HepG2 (cell line): ENCODE measurements around the gene RPGRIP1. TPM values are rescaled to one million over a fixed set of nuclear protein-coding genes. Genes with fewer than 3 reads are reported as not detected.
"Not testable (repeated sequence)": the region's sequence is repeated elsewhere in the genome, so short reads cannot be mapped to it uniquely, and the experiment has no call there.

Experiments used
- ATAC-seq: fragments of 200-7000 bp; cut with Tn5 transposase; 3 replicates; pipeline ENCODE4 v1.9.1; 2020; ENCODE audit warnings: mild to moderate bottlenecking, moderate library complexity
- BruUV-seq: library from RNA; stranded (reverse); fragments of 400-500 nt; replicated peaks from 2 replicates; lab custom pipeline; 2021; lab: Mats Ljungman, UMichigan
- CTCF ChIA-PET: fragments of 300-600 bp; formaldehyde crosslinking; extraction: SDS; loops from one replicate; lab custom pipeline; 2021; ENCODE audit warnings: low total read pairs, inconsistent platforms, low intra/inter-chr PET ratio; lab: Yijun Ruan, JAX
- POLR2A ChIA-PET: fragments of 350-600 bp; sonication (Branson Sonifier 250); formaldehyde crosslinking; loops from one replicate; lab custom pipeline; 2020; ENCODE audit warnings: antibody characterized with exemption, inconsistent platforms; lab: Yijun Ruan, JAX
- DNase-seq: peaks from one replicate; pipeline ENCODE4 v3.0.0-alpha.2; 2015; ENCODE audit warnings: low spot score
- FAIRE-seq: peaks from 3 replicates; lab custom pipeline; 2011; peaks lifted over from hg19 to GRCh38; lab: Jason Lieb, UNC
- H2AFZ ChIP-seq: one replicate; pipeline ENCODE4 v1.6.1; 2011; ENCODE audit warnings: low read length, inconsistent platforms
- H3K27ac ChIP-seq: fragments of 300-600 bp; 3 replicates; pipeline ENCODE4 v1.8.0; 2011; ENCODE audit warnings: mixed run types, mild to moderate bottlenecking, mixed read lengths, low read length, inconsistent platforms; ENCODE audit not compliant: insufficient read depth; ENCODE audit errors: extremely low read length
- H3K27me3 ChIP-seq, 2 experiments: fragments of 200-600 bp in 1 of 2; 2 replicates in 1 of 2; 3 replicates in 1 of 2; pipeline versions ENCODE4 v1.6.0 to v1.8.0; 2011; ENCODE audit warnings: low read length in 2 of 2, mild to moderate bottlenecking in 2 of 2, moderate library complexity in 2 of 2, inconsistent platforms in 1 of 2; ENCODE audit not compliant: insufficient read depth in 2 of 2, control insufficient read depth in 1 of 2
- H3K36me3 ChIP-seq, 2 experiments: fragments of 200-600 bp in 1 of 2; replicated peaks in 1 of 2; 2 replicates in 1 of 2; 3 replicates in 1 of 2; pipeline versions ENCODE4 v1.5.1 to v1.8.0; 2011; ENCODE audit warnings: low read length in 2 of 2, inconsistent platforms in 1 of 2; ENCODE audit not compliant: insufficient read depth in 2 of 2, control insufficient read depth in 1 of 2
- H3K4me1 ChIP-seq: 2 replicates; pipeline ENCODE4 v1.5.1; 2012; ENCODE audit warnings: low read length, inconsistent platforms; ENCODE audit not compliant: insufficient read depth
- H3K4me2 ChIP-seq: 2 replicates; pipeline ENCODE4 v1.6.0; 2011; ENCODE audit warnings: low read depth, low read length, inconsistent platforms
- H3K4me3 ChIP-seq, 3 experiments: fragments of 200-600 bp in 1 of 3; sonication (generic), shearing (Covaris generic) in 1 of 3; replicated peaks in 1 of 3; 2 replicates each; pipeline ENCODE4 v1.5.1; 2011 to 2016; ENCODE audit warnings: low read length in 3 of 3, inconsistent platforms in 2 of 3, low read depth in 2 of 3, mild to moderate bottlenecking in 2 of 3, control low read depth in 1 of 3, mixed read lengths in 1 of 3; ENCODE audit not compliant: insufficient read depth in 1 of 3
- H3K79me2 ChIP-seq: one replicate; pipeline ENCODE4 v1.6.1; 2011; ENCODE audit warnings: low read length, inconsistent platforms; ENCODE audit not compliant: insufficient read depth
- H3K9ac ChIP-seq: 2 replicates; pipeline ENCODE4 v1.6.0; 2011; ENCODE audit warnings: mild to moderate bottlenecking, low read depth, low read length, inconsistent platforms; ENCODE audit not compliant: insufficient read depth
- H3K9me3 ChIP-seq: 2 replicates; pipeline ENCODE4 v1.5.1; 2012; ENCODE audit warnings: mild to moderate bottlenecking, low read length
- H4K20me1 ChIP-seq: 2 replicates; pipeline ENCODE4 v1.6.0; 2011; ENCODE audit warnings: inconsistent platforms, mild to moderate bottlenecking, low read length, moderate library complexity; ENCODE audit not compliant: insufficient read depth
- ARNT ChIP-seq: fragments of 450-650 bp; IDR thresholded peaks from 2 replicates; pipeline ENCODE4 v1.6.1; 2017
- CHD2 ChIP-seq: IDR thresholded peaks from 2 replicates; pipeline ENCODE4 v1.6.1; 2011; ENCODE audit warnings: low read depth, low read length, improper control_type of control experiment
- LCORL ChIP-seq, 2 experiments: fragments of 450-650 bp in 1 of 2; sonication (generic) in 1 of 2; formaldehyde crosslinking in 1 of 2; IDR thresholded peaks; 2 replicates each; pipeline versions ENCODE4 v1.5.0 to v1.6.1; 2017 to 2020; ENCODE audit warnings: antibody characterized with exemption in 1 of 2, missing genetic modification reagents in 1 of 2
- POLR2A ChIP-seq, 2 experiments: IDR thresholded peaks; 2 replicates each; pipeline ENCODE4 v1.6.1; 2011; ENCODE audit warnings: low read depth in 2 of 2, low read length in 2 of 2, mild to moderate bottlenecking in 1 of 2, moderate library complexity in 1 of 2; ENCODE audit not compliant: insufficient read depth in 1 of 2
- POLR2AphosphoS5 ChIP-seq: IDR thresholded peaks from 2 replicates; pipeline ENCODE4 v1.6.1; 2012; ENCODE audit warnings: low read depth, low read length
- TGIF2 ChIP-seq: IDR thresholded peaks from 2 replicates; pipeline ENCODE4 v1.6.1; 2016; ENCODE audit warnings: control low read depth, missing compliant biosample characterization
- U2AF2 ChIP-seq: fragments of 200-400 bp; formaldehyde crosslinking; IDR thresholded peaks from 2 replicates; pipeline ENCODE4 v1.6.1; 2017; ENCODE audit warnings: low read depth, mild to moderate bottlenecking, low read length
- ZNF101 ChIP-seq: sonication (generic); formaldehyde crosslinking; IDR thresholded peaks from 2 replicates; pipeline ENCODE4 v1.4.0; 2020; ENCODE audit warnings: mild to moderate bottlenecking, low read depth, missing genetic modification reagents, borderline replicate concordance
- ZNF362 ChIP-seq: sonication (generic); formaldehyde crosslinking; IDR thresholded peaks from 2 replicates; pipeline ENCODE4 v1.4.0; 2020; ENCODE audit warnings: missing genetic modification reagents, mild to moderate bottlenecking, borderline replicate concordance
- ZSCAN30 ChIP-seq: sonication (generic); formaldehyde crosslinking; IDR thresholded peaks from 2 replicates; pipeline ENCODE4 v1.5.0; 2020; ENCODE audit warnings: mild to moderate bottlenecking, missing genetic modification reagents
- ZXDC ChIP-seq: sonication (generic); formaldehyde crosslinking; IDR thresholded peaks from 2 replicates; pipeline ENCODE4 v1.5.0; 2020; ENCODE audit warnings: mild to moderate bottlenecking, missing genetic modification reagents
- WGBS: methylation state at CpG from one replicate; pipeline ENCODE4 v1.1.6; 2017; ENCODE audit warnings: low lambda C conversion rate; 5-methylcytosine and 5-hydroxymethylcytosine counted together
- in situ Hi-C: cut with HindIII; loops from 2 replicates; pipeline ENCODE4 v1.10.0; 2017; ENCODE audit warnings: low pct_unique_long_range_greater_than_20kb; ENCODE audit not compliant: extremely low pct_ligation_motif_present
- intact Hi-C: fragments of 100-400 bp; cut with micrococcal nuclease; formaldehyde crosslinking; loops from one replicate; pipeline ENCODE4 v1.10.0; 2022; ENCODE audit not compliant: unreplicated experiment
- polyA plus RNA-seq, 8 experiments: library from polyadenylated mRNA; depleted of rRNA in 3 of 8; stranded (reverse) in 7 of 8; unstranded in 1 of 8; fragments of >200 nt; fragmentation: Illumina TruSeq in 4 of 8; extraction: Trizol in 4 of 8; gene quantifications; 2 replicates each; pipeline versions ENCODE4 v1.2.1 to v1.2.3, GENCODE V29; 2011 to 2016; ENCODE audit warnings: low read depth in 4 of 8, missing spikeins in 1 of 8, mixed read lengths in 1 of 8; ENCODE audit not compliant: insufficient read depth in 1 of 8
- total RNA-seq, 5 experiments: library from RNA; depleted of rRNA; stranded (reverse); fragments of >200 nt; fragmentation: Illumina TruSeq; extraction: Trizol; gene quantifications; 2 replicates each; pipeline ENCODE4 v1.2.3, GENCODE V29; 2016; ENCODE audit warnings: low read depth in 1 of 5
- TF ChIP-seq, protein P1 (sequence below): sonication (generic); formaldehyde crosslinking; IDR thresholded peaks from 2 replicates; pipeline ENCODE4 v1.5.1; 2020; ENCODE audit warnings: missing genetic modification reagents, mild to moderate bottlenecking, borderline replicate concordance

The RPGRIP1 gene
- total and polyA plus RNA-seq, 2 of the 13 experiments (the other 11 are each of a cell fraction or from before 2014, with no cell fraction given) = 0.13 to 1.1 TPM

DNA sequence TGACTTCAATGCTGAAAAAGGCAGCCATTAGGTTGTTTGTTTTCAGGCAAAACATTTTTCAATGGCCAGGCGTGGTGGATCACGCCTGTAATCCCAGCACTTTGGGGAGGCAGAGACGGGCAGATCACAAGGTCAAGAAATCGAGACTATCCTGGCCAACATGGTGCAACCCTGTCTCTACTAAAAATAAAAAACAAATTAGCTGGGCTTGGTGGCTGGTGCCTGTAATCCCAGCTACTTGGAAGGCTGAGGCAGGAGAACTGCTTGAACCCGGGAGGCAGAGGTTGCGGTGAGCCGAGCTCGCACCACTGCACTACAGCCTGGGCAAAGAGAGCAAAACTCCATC, 23.8 kb upstream of the RPGRIP1 start:
- H3K27ac ChIP-seq, in situ Hi-C loops, FAIRE-seq, H3K4me3 ChIP-seq, DNase-seq, CTCF ChIA-PET, H3K9me3 ChIP-seq, H3K27me3 ChIP-seq, H3K9ac ChIP-seq, H2AFZ ChIP-seq: not testable (repeated sequence)
- Histone ChIP-seq H3K36me3 (peaks cover 27 to 88% of the 10 kb centered on the region in 2 experiments), H3K79me2 (peaks cover 98% of the 10 kb centered on the region)
- WGBS = 97% methylated on average over 8 of the region's 8 CpGs
- peak in 1 of 2 experiments; percentile 48; a peak in 2 of 4 replicates for TF ChIP-seq POLR2A (IDR thresholded peaks at IDR 0.05; ENCODE audit: insufficient read depth in 1 of 2, low read depth in 2 of 2, low read length in 2 of 2)
- TF ChIP-seq, all 625 proteins: peak for 1; not testable (repeated sequence) for 624
- H3K4me1 ChIP-seq = peaks cover 64% of the 10 kb centered on the region
- BruUV-seq, intact Hi-C loops: not testable (repeated sequence)
- peaks cover 97% of the 10 kb centered on the region for H4K20me1 ChIP-seq
- peak overlapping the region; percentile 0; the same call in 1 of the 2 replicates for H3K4me2 ChIP-seq
- ATAC-seq = peak; percentile 0; the same call in 2 of the 3 replicates
- POLR2A ChIA-PET = interaction anchor here (1.0 to 5.0 kb wide), 4 partner anchors 10 to 53 kb away, joined by 3 to 68 read pairs (median 26); no protein-coding TSS in a partner anchor

DNA sequence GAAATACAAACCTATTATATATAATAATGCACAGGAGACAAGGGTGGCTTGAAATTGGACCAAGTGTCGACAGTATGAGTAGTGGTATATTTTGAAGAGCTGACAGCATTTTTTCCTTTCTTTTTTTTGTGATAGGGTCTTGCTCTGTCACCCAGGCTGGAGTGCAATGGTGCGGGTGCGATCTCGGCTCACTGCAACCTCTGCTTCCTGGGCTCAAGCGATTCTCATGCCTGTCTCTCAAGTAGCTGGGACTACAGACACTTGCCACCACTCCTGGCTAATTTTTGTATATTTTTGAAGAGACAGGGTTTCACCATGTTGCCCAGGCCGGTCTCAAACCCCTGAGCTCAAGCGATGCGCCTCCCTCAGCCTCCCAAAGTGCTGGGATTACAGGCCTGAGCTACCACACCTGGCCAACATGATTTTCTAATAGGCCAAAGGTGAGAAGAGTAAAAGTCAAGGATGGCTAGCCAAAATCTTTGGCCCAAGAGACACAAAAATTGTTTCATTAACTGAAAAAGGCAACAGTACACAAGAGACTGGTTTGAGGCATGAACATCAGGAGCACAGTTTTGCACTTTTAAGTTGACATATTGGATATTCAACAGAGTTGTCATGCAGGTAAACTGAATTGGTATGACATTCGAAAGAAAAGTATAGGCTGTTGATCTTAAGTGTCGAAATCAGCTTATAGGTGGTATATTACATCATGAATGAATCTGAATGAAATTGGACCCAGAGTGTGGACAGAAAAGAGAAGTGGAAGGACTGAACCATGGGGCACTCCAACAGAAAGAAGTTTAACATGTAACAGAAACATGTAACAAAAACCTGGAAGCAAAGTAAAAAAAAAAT, 23.1 kb upstream of the RPGRIP1 start:
- Histone ChIP-seq H3K9me3 (no peaks in the 10 kb centered on the region), H3K27ac (no peak overlapping the region), H4K20me1 (peaks cover 97% of the 10 kb centered on the region), H3K36me3 (peaks cover 26 to 88% of the 10 kb centered on the region in 2 experiments), H3K4me3 (no peak overlapping the region), H3K79me2 (peaks cover 98% of the 10 kb centered on the region), H3K27me3 (no peaks in the 10 kb centered on the region; a peak in 1 of 5 replicates), H3K9ac (no peak overlapping the region), H3K4me1 (peaks cover 71% of the 10 kb centered on the region), H3K4me2 (no peak overlapping the region), H2AFZ (no peak overlapping the region)
- ATAC-seq (peak; percentile 20), FAIRE-seq (no peak), DNase-seq (no peak)
- intact Hi-C loops = no loop called here
- no TSS peak for BruUV-seq
- WGBS = 97% methylated on average over 10 of the region's 10 CpGs
- in situ Hi-C loops = no loop called here
- CTCF ChIA-PET = no interaction called here
- POLR2A ChIA-PET = interaction anchor here (1.1 to 5.0 kb wide), 4 partner anchors 8 to 53 kb away, joined by 3 to 68 read pairs (median 26); no protein-coding TSS in a partner anchor
- TF ChIP-seq POLR2AphosphoS5 (peak; percentile 8; the same call in 1 of the 2 replicates), ZXDC (CRISPR knock-in tag) (0 out of 2 replicates have a peak, but pooled peaks have one; percentile 36), LCORL (IDR thresholded peaks at IDR 0.05) (no peak), LCORL (CRISPR knock-in tag; IDR thresholded peaks at IDR 0.05) (no peak), CHD2 (no peak), U2AF2 (no peak), ZNF101 (CRISPR knock-in tag) (no peak), TGIF2 (CRISPR knock-in tag) (no peak), ZSCAN30 (CRISPR knock-in tag) (no peak), ARNT (no peak), ZNF362 (CRISPR knock-in tag) (no peak)
- TF ChIP-seq, protein P1, sequence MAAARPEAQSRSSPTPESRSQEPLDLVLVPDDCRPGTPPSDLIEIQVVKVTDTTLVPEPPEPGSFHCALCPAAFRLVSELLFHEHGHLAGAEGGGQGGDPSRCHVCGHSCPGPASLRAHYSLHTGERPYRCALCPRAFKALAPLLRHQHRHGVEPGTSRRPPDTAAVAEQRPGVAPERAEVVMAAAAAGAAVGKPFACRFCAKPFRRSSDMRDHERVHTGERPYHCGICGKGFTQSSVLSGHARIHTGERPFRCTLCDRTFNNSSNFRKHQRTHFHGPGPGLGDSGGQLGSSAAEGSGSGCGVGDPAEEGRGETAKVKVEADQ = no peak
